ENCODE measurements around the gene SND1.

Gene SND1

DNA sequence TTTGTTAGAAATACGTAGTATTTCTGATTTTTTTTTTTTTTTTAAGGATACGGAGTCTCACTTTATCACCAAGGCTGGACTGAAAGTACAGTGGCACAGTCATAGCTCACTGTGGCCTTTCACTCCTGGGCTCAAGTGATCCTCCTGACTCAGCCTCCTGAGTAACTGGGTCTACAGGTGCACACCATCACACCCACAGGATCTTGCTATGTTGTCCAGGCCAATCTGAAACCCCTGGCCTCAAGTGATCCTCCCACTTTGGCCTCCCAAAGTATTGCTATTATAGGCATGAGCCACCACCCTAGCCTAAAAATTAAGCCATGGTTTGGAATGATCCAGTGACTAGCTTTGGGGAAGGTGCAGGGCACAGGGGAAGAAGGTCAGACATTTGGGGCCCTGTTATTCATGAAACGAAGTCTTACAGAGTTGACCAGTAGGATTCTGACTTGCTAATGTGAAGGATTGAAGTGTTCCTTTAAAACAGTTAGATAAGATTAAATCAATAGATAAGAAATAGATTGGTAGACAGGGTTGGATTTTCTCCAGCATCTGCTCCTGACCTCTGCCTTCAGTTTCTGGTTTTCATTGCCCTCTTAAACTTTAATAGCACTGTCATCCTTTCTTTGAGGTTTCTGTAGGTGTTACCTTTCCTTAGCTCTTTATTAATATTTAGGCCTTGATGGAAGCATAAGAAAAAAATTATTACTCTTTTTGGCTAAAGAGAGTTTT is 257.6 kb downstream of the SND1 start:
- ATAC-seq: no peak
- Mint-ChIP-seq H3K4me1 (peaks cover 50% of the 10 kb centered on the region), H3K27ac (no peak overlapping the region), H3K36me3 (peaks cover 37% of the 10 kb centered on the region), H3K4me3 (no peak overlapping the region), H3K9me3 (no peaks in the 10 kb centered on the region)
- no peak for DNase-seq (ENCODE audit: low spot score in 2 of 2)

DNA sequence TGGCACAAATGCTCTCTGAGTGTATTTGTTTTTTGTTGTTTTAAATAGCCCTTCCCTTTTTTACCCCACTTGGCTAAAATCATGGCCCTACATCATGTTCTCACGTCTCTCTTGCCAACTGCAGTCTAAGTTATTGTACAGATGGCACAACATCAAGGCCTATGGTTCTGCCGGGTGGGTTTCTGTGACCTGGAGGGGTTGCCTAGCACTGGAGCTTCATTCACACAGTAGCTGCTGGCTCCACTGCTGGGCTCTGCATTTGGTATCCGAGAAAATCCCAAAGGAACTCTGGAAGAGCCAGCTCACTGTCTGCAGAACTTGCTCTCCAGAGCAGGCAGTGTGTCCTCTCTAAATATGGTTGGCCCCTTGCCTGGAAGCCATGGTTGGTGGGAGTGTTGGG is 258.7 kb downstream of the SND1 start:
- H3K4me1 Mint-ChIP-seq: peaks cover 39% of the 10 kb centered on the region
- ATAC-seq (no peak), DNase-seq (ENCODE audit: low spot score in 2 of 2) (no peak)
- H3K9me3 Mint-ChIP-seq: no peaks in the 10 kb centered on the region
- no peak overlapping the region for H3K4me3 Mint-ChIP-seq
- H3K27ac Mint-ChIP-seq: no peak overlapping the region
- H3K36me3 Mint-ChIP-seq: peaks cover 31% of the 10 kb centered on the region

DNA sequence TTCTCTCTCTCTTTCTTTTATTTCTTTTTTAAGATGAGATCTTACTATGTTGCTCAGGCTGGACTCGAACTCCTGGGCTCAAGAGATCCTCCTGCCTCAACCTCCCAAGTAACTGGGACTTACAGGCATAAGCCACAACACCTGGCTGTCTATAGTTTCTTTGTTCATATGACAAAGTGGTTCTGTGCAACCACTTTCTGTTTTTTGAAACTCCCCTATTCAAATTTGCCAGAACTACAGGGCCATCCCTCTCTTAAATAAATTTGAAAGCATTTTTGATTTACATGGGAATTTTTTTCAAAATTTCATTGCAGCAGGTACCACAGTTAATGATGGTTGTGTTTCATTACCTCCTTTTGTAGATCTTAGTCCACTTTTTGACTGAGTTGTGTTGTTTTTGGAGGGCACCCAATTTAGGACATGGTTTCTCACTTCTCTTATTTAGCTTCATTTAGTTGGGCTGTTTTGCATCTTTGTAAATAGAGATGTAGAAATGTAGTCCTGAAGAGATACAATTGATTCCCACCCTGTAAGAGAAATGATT is 260.0 kb downstream of the SND1 start:
- Mint-ChIP-seq H3K9me3 (no peaks in the 10 kb centered on the region), H3K4me3 (no peak overlapping the region), H3K4me1 (peaks cover 29% of the 10 kb centered on the region), H3K36me3 (peaks cover 28% of the 10 kb centered on the region), H3K27ac (no peak overlapping the region)
- DNase-seq (ENCODE audit: low spot score in 2 of 2) (no peak), ATAC-seq (no peak)

DNA sequence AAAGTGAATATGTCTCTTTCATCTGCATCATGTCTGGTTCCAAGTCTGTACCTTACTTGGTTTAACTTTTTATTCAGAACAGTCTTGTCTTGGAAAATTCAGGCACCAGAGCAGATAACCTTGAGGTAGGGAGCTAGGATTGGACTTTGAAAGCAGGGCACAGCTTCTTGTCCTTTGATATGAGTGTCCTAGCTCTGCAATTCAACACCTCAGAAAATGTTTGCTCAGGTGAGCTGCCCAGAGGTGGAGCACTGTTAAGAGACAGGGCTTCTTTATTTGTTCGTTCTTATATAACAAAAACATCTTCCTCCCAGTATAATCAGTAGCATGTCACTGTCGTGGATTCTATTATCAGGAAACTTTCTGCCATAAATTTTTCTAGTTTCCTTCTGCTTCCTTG is 260.9 kb downstream of the SND1 start:
- no peak for DNase-seq (ENCODE audit: low spot score in 2 of 2)
- ATAC-seq: no peak
- Mint-ChIP-seq H3K9me3 (no peaks in the 10 kb centered on the region), H3K36me3 (peaks cover 24% of the 10 kb centered on the region), H3K27ac (no peak overlapping the region), H3K4me1 (peaks cover 20% of the 10 kb centered on the region), H3K4me3 (no peak overlapping the region)

DNA sequence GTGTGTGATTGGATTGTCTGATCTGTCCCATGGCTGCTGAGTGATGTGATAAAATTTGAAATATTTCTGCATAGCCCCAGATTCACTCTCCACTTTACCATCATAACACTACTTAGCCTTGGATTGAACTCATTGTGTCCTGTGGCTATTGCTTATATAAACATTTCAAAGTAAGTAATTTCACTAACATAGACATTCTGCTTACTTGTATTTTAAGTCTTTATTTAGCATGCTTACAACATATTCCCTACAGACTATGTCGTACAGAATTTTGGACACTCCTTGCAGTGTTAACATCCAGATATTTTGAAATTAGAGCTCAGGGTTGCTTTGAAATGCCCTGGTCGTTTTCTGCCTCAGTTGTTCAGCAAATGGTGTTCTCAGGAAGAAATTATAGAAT is 261.7 kb downstream of the SND1 start:
- Mint-ChIP-seq H3K9me3 (no peaks in the 10 kb centered on the region), H3K36me3 (peaks cover 29% of the 10 kb centered on the region), H3K27ac (no peak overlapping the region), H3K4me1 (peaks cover 15% of the 10 kb centered on the region), H3K4me3 (no peak overlapping the region)
- DNase-seq (ENCODE audit: low spot score in 2 of 2) (no peak), ATAC-seq (no peak)

DNA sequence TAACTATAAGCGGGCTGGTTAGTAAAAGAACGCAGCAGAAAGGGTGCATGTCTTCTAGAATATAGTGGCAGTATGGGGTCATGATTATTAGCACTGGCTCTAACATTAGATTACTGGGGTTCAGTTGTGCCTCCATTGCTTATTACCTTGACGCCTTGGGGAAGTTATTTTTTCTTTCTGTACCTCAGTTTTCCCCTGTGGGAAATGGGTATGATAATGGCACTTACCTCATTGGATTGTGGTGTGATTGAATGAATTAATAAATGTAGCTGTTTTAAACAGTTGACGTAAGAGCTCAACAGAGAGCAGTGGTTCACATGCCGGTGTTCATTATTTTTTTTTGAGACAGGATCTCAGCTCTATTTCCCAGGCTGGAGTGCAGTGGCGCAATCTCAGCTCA is 262.7 kb downstream of the SND1 start:
- H3K4me1 Mint-ChIP-seq: peaks cover 12% of the 10 kb centered on the region
- DNase-seq (ENCODE audit: low spot score in 2 of 2) (no peak), ATAC-seq (no peak)
- H3K4me3 Mint-ChIP-seq: no peak overlapping the region
- no peaks in the 10 kb centered on the region for H3K9me3 Mint-ChIP-seq
- no peak overlapping the region for H3K27ac Mint-ChIP-seq
- H3K36me3 Mint-ChIP-seq: peaks cover 21% of the 10 kb centered on the region

DNA sequence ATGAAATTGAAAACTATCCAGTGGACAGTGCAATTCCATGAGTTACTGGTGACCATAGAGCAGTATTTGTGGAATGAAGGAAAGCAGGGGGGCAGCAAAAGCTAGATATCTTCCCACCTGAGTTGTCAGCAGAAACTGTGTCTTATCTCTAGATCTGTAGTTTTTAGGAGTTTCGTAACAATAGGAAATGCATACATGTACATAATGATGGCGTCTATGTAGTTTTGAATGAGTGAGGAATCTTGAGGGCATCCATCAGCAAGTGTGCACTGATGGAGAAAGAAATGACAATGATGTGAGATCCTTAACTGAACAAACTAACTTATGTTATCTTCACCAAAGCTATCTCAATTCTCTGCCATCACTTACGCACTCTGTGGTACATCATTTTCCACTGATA is 264.7 kb downstream of the SND1 start:
- ATAC-seq (no peak), DNase-seq (ENCODE audit: low spot score in 2 of 2) (no peak)
- no peak overlapping the region for H3K4me3 Mint-ChIP-seq
- peaks cover 21% of the 10 kb centered on the region for H3K4me1 Mint-ChIP-seq
- H3K27ac Mint-ChIP-seq: no peak overlapping the region
- no peaks in the 10 kb centered on the region for H3K9me3 Mint-ChIP-seq
- H3K36me3 Mint-ChIP-seq: peaks cover 10% of the 10 kb centered on the region

DNA sequence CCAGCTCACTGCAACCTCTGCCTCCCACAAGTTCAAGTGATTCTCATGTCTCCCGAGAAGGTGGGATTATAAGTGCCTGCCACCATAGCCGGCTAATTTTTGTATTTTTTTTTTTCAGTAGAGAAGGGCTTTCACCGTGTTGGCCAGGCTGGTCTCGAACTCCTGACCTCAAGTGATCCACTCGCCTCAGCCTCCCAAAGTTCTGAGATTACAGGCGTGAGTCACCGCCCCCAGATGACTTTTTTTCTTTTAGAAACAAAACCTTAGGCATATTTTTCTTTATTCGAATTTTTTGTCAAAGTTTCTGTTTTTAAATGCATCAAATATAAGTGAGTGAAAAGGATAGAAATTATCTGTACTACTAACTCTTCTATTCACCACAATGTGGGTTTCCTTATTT is 266.1 kb downstream of the SND1 start:
- Mint-ChIP-seq H3K27ac (no peak overlapping the region), H3K4me1 (peaks cover 30% of the 10 kb centered on the region), H3K4me3 (no peak overlapping the region), H3K9me3 (no peaks in the 10 kb centered on the region), H3K36me3 (peaks cover 5% of the 10 kb centered on the region)
- ATAC-seq (no peak), DNase-seq (ENCODE audit: low spot score in 2 of 2) (no peak)

DNA sequence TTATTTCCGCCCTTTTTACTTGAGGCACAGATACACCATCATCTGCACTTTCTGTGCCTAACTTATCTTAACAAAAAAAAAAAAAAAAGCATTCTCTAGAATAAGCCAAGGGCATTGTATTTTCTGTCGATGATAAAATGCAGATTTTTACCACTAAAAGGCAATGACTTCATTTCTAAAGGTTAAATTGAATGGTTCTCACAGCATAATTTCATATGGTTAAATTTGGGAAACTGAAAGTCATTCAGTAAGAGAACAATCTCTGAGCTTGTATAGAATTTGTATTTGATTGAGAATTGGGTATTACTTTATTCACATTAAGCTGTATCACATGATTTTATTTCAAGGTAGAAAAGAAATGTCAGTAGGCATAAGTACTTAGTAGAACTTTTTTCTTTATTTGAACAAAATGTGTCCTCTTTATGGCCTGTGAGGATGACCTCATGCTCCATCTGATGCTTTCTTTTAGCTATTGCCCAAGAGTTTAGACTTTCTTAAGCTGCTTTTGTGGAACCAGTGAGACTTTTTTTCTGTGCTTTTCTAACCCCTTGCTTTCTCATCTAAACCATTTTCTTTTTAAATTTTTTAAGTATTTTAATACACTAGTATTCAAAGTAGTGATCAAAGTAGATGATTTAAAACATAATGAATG is 268.9 kb downstream of the SND1 start:
- ATAC-seq: peak; percentile 58
- no peak overlapping the region for H3K27ac Mint-ChIP-seq
- no peak for DNase-seq (ENCODE audit: low spot score in 2 of 2)

DNA sequence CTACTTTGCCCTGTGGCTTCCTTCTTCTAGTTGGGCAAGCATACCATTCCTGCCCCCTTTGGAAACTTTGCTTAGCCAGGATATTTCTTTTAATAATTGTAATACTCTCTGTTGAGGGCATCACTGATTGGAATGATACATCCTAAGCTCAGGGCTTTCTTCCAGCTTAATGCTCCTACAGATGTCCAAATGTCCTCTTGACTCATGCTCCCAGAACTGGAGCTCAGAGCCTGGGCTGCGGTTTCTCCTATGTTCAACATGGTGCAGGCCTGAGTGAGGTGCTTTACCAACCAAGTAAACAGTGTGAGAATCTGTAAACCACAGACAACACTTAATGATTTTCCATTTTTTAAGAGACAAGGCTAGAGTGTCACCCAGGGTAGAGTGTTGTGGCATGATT is 270.7 kb downstream of the SND1 start:
- Mint-ChIP-seq H3K4me3 (no peak overlapping the region), H3K27ac (no peak overlapping the region), H3K4me1 (peaks cover 46% of the 10 kb centered on the region), H3K9me3 (no peaks in the 10 kb centered on the region), H3K36me3 (peaks cover 14% of the 10 kb centered on the region)
- no peak for ATAC-seq
- DNase-seq (ENCODE audit: low spot score in 2 of 2): no peak

More for the DNA sequence above, 268.9 kb downstream of the SND1 start:
- Mint-ChIP-seq H3K9me3 (no peaks in the 10 kb centered on the region), H3K4me3 (no peak overlapping the region), H3K36me3 (peaks cover 5% of the 10 kb centered on the region), H3K4me1 (peaks cover 39% of the 10 kb centered on the region)

DNA sequence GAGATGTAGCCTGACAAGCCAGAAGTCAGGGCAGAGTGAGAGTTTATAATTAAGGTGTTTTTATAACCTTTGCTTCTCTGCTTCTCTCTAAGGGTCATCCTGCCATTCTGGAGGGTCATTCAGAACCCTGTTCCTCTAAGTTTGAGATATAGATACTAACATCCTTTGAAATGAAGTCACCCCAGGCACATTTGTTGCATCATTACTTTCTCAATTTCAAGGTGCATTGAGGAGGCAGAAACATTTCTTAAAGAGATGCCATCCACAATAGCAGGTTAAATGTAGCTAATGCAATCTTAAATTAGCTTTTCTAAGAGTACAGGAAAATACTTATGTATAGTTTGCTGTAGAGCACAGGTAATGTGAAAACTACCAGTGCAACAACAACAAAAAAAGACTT is 272.9 kb downstream of the SND1 start:
- Mint-ChIP-seq H3K36me3 (peaks cover 23% of the 10 kb centered on the region), H3K4me1 (peaks cover 40% of the 10 kb centered on the region), H3K27ac (peak overlapping the region; percentile 50), H3K9me3 (no peaks in the 10 kb centered on the region), H3K4me3 (no peak overlapping the region)
- ATAC-seq (no peak), DNase-seq (ENCODE audit: low spot score in 2 of 2) (no peak)

DNA sequence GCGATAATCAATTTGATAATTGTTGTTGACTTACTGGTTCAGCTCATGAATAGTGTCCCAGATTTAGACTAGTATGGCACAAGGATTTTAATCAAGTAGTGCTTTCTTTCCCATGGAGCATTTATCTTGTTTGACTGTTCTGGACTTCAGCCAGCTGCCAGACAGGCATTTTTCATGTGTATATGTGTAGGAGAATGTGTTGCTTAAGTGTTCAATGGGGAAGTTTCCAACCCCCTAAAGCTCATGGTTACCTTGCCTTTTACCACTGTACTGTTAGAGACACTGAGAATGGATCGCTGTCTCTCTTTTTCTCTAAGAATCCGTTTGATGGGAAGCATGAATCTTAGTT is 275.3 kb downstream of the SND1 start:
- no peak for ATAC-seq
- Mint-ChIP-seq H3K36me3 (peaks cover 45% of the 10 kb centered on the region), H3K27ac (peak overlapping the region; percentile 41), H3K4me3 (no peak overlapping the region), H3K4me1 (peaks cover 30% of the 10 kb centered on the region), H3K9me3 (no peaks in the 10 kb centered on the region)
- no peak for DNase-seq (ENCODE audit: low spot score in 2 of 2)

DNA sequence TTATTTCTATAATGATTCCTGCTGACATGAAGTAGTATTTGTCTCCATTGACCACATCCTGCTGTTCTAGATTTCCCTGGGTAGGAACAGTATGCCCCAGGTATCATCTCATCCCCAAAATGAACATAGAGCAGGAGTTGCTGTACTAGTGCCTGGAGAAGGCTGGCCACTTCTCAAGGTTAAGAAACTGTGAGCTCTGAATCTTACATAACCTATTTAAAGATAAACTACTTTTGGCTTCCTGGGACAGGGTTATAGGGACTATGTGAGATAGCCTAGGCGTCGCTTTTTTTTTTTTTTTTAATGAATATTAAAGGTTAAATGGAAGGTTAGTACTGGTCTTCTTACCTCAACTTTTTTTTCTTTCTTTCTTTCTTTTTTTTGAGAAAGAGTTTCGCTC is 276.2 kb downstream of the SND1 start:
- no peak for DNase-seq (ENCODE audit: low spot score in 2 of 2)
- Mint-ChIP-seq H3K27ac (no peak overlapping the region), H3K4me3 (no peak overlapping the region), H3K4me1 (peaks cover 21% of the 10 kb centered on the region), H3K9me3 (no peaks in the 10 kb centered on the region), H3K36me3 (peaks cover 53% of the 10 kb centered on the region)
- no peak for ATAC-seq

DNA sequence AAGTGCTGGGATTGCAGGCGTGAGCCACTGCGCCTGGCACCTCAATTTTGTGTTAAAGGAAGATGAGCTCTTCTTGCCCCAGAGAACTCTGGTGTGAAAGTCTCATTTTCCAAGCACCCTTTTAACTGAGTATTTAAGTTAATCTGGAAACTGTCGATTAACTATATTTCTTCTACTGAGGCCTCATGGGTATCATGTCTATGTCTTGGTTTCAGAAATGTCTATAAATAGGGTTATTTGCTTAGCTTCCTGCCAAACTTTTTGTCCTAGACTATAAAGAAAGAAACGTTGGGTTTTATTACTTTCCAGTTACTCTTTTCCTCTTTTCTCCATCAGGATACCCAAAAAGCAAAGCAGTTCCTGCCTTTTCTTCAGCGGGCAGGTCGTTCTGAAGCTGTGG is 276.9 kb downstream of the SND1 start:
- no peak for DNase-seq (ENCODE audit: low spot score in 2 of 2)
- no peak for ATAC-seq
- peaks cover 18% of the 10 kb centered on the region for H3K4me1 Mint-ChIP-seq
- H3K36me3 Mint-ChIP-seq: peaks cover 57% of the 10 kb centered on the region
- H3K9me3 Mint-ChIP-seq: no peaks in the 10 kb centered on the region
- no peak overlapping the region for H3K27ac Mint-ChIP-seq
- H3K4me3 Mint-ChIP-seq: no peak overlapping the region

DNA sequence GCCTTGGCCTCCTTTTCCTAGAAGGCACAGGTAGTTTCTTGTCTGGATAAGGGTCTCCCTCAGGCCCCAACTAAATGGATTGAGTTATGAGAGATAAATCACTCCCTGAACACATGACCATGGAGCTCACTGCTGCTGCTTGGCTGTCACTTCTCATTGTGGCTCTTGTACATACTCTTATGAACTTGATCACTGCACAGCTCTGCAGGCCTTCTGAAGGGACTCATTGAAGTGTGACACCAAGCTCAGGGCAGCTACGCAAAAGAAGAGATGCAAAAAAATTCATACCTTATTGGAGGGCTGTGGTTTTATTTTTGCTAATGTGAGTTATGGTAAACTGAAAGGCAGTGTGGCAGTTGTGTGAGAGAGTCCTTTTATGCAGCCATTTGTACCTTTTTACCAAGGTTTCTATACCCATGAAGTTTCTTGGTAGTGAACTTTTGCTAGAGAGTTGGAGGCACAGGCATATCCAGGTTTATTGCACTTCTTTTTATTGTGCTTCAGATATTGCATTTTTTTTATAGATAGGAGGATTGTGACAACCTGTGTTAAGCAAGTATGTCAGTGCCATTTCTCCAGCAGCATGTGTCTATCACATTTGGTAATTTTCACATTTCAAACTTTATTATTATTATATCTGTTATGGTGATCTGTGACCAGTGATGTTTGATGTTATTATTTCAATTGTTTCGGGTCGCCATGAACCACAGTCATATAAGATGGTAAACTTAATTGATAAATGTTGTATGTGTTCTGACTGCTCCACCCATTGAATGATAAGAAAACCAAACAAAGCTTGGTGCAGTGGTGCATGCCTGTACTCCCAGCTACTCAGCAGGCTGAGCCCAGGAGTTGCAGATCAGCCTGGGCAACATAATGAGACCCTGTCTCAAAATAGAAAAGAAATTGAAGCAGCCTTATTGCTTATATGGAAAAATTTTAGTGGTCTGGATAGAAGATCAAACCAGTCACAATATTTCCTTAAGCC is 278.6 kb downstream of the SND1 start:
- Mint-ChIP-seq H3K4me3 (no peak overlapping the region), H3K9me3 (no peaks in the 10 kb centered on the region), H3K36me3 (peaks cover 70% of the 10 kb centered on the region), H3K4me1 (peaks cover 19% of the 10 kb centered on the region), H3K27ac (no peak overlapping the region)
- ATAC-seq (no peak), DNase-seq (ENCODE audit: low spot score in 2 of 2) (no peak)
